Activated B cell treated with CpG ODN at 0.5 μM for 24 hours (primary cell): ENCODE data around the gene CCND2. TPM values are rescaled to one million over a fixed set of nuclear protein-coding genes. Genes with fewer than 3 reads are reported as not detected.

Source experiments
- ATAC-seq: fragments of 200-7000 bp; cut with Tn5 transposase; one replicate; pipeline ENCODE4 v1.10.0; 2021; ENCODE audit warnings: low read depth, mild to moderate bottlenecking, moderate library complexity
- CTCF ChIA-PET: fragments of 350-600 bp; sonication (Branson Sonifier 250); formaldehyde crosslinking; loops from one replicate; lab custom pipeline; 2021; ENCODE audit warnings: antibody characterized with exemption; lab: Charles Lee
- POLR2A ChIA-PET: fragments of 350-600 bp; sonication (Branson Sonifier 250); formaldehyde crosslinking; loops from one replicate; lab custom pipeline; 2021; ENCODE audit warnings: antibody characterized with exemption; lab: Charles Lee
- DNase-seq: peaks from one replicate; pipeline ENCODE4 v3.0.0; 2022
- H3K27ac Mint-ChIP-seq: one replicate; pipeline ENCODE4 v1.8.0; 2020; ENCODE audit warnings: mixed read lengths
- H3K27me3 Mint-ChIP-seq: one replicate; pipeline ENCODE4 v1.8.0; 2021; ENCODE audit warnings: mixed read lengths
- H3K36me3 Mint-ChIP-seq: one replicate; pipeline ENCODE4 v1.8.0; 2021; ENCODE audit warnings: low read depth, mixed read lengths
- H3K4me1 Mint-ChIP-seq: one replicate; pipeline ENCODE4 v1.8.0; 2021; ENCODE audit warnings: mixed read lengths
- H3K4me3 Mint-ChIP-seq: one replicate; pipeline ENCODE4 v1.8.0; 2020; ENCODE audit warnings: mild to moderate bottlenecking, mixed read lengths
- H3K9me3 Mint-ChIP-seq: one replicate; pipeline ENCODE4 v1.8.0; 2020; ENCODE audit warnings: mixed read lengths
- intact Hi-C: fragments of 100-400 bp; cut with micrococcal nuclease; formaldehyde crosslinking; loops from one replicate; pipeline ENCODE4 v1.15.1; 2024
- total RNA-seq: library from RNA; stranded (reverse); gene quantifications from 2 replicates; pipeline ENCODE4 v1.2.3, GENCODE V29; 2022
- TF ChIP-seq, protein P1 (sequence below): fragments of 200-600 bp; IDR thresholded peaks from one replicate; pipeline ENCODE4 v1.8.0; 2022; ENCODE audit warnings: antibody characterized with exemption, mild to moderate bottlenecking

The CCND2 gene
- total RNA-seq, 1 donor from 2014 or later, result 237 TPM

- ChIA-PET CTCF (no interaction called here), POLR2A (no interaction called here)
- Mint-ChIP-seq H3K9me3 (no peaks in the 10 kb centered on the region), H3K4me1 (no peaks in the 10 kb centered on the region), H3K36me3 (peaks cover 47% of the 10 kb centered on the region), H3K4me3 (no peak overlapping the region), H3K27ac (no peak overlapping the region), H3K27me3 (no peaks in the 10 kb centered on the region)
- no peak for ATAC-seq
- TF ChIP-seq, protein P1, sequence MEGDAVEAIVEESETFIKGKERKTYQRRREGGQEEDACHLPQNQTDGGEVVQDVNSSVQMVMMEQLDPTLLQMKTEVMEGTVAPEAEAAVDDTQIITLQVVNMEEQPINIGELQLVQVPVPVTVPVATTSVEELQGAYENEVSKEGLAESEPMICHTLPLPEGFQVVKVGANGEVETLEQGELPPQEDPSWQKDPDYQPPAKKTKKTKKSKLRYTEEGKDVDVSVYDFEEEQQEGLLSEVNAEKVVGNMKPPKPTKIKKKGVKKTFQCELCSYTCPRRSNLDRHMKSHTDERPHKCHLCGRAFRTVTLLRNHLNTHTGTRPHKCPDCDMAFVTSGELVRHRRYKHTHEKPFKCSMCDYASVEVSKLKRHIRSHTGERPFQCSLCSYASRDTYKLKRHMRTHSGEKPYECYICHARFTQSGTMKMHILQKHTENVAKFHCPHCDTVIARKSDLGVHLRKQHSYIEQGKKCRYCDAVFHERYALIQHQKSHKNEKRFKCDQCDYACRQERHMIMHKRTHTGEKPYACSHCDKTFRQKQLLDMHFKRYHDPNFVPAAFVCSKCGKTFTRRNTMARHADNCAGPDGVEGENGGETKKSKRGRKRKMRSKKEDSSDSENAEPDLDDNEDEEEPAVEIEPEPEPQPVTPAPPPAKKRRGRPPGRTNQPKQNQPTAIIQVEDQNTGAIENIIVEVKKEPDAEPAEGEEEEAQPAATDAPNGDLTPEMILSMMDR, result no peak
- DNase-seq, result no peak
- intact Hi-C loops, result loop anchor here (2.0 to 5.0 kb wide), 3 partner anchors 114 to 450 kb away; no protein-coding TSS in a partner anchor
Observed at GRCh38 chr12:4308334-4308950, 34.9 kb downstream of the CCND2 start.

DNA sequence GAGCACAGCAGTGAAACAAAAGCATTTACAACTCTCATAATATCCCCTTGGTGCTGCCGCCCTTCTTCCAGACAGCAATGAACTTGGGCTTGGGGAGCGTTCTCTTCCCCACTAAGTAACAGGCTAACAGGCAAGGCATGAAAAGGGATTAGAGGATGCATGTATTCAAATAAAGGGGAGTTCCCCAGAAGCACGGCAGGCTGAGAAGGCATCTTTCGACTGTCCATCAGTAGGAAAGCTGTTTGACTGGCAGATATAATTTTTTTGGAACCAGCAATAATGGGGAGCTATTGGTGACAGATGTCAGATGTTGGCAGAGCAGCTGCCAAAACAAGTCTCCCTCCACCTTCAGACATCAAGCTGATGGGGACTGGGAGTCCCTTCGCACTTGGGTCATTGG is 38.2 kb downstream of the CCND2 start:
- H3K36me3 Mint-ChIP-seq, result peaks cover 16% of the 10 kb centered on the region
- H3K4me3 Mint-ChIP-seq, result no peak overlapping the region
- intact Hi-C loops, result no loop called here
- CTCF ChIA-PET, result interaction anchor here (1.2 kb wide), 1 partner anchor 35 kb away, joined by 3 read pairs; no protein-coding TSS in a partner anchor
- DNase-seq (no peak), ATAC-seq (no peak)
- no peak overlapping the region for H3K27ac Mint-ChIP-seq
- TF ChIP-seq, protein P1, result no peak
- H3K9me3 Mint-ChIP-seq, result no peaks in the 10 kb centered on the region
- POLR2A ChIA-PET, result interaction anchor here (1.2 kb wide), 1 partner anchor 10 kb away, joined by 4 read pairs; no protein-coding TSS in a partner anchor
- no peaks in the 10 kb centered on the region for H3K27me3 Mint-ChIP-seq
- H3K4me1 Mint-ChIP-seq, result no peaks in the 10 kb centered on the region

GRCh38 chr12:4312251-4312650 is 38.7 kb downstream of the CCND2 start:
- no peak for ATAC-seq
- DNase-seq, result no peak
- CTCF ChIA-PET, result interaction anchor here (1.2 kb wide), 1 partner anchor 35 kb away, joined by 3 read pairs; no protein-coding TSS in a partner anchor
- POLR2A ChIA-PET, result interaction anchor here (1.2 kb wide), 1 partner anchor 9 kb away, joined by 4 read pairs; no protein-coding TSS in a partner anchor
- Mint-ChIP-seq H3K27me3 (no peaks in the 10 kb centered on the region), H3K4me1 (no peaks in the 10 kb centered on the region), H3K4me3 (no peak overlapping the region), H3K36me3 (peaks cover 11% of the 10 kb centered on the region), H3K27ac (no peak overlapping the region), H3K9me3 (no peaks in the 10 kb centered on the region)
- TF ChIP-seq, protein P1, result no peak
- intact Hi-C loops, result no loop called here

GRCh38 chr12:4320497-4320852 is 46.9 kb downstream of the CCND2 start:
- TF ChIP-seq, protein P1, result no peak
- DNase-seq, result no peak
- peak; percentile 51 for ATAC-seq
- intact Hi-C loops, result loop anchor here (2.0 to 5.0 kb wide), 5 partner anchors 106 to 1244 kb away; partner anchors contain the start of genes AKAP3, NDUFA9 and TSPAN9
- POLR2A ChIA-PET, result interaction anchor here (0.5 to 3.4 kb wide), 4 partner anchors 43 to 450 kb away, joined by 3 to 22 read pairs (median 3); no protein-coding TSS in a partner anchor
- peak overlapping the region; percentile 95 for H3K4me3 Mint-ChIP-seq
- no peaks in the 10 kb centered on the region for H3K9me3 Mint-ChIP-seq
- CTCF ChIA-PET, result no interaction called here
- peaks cover 19% of the 10 kb centered on the region for H3K36me3 Mint-ChIP-seq
- peaks cover 32% of the 10 kb centered on the region for H3K4me1 Mint-ChIP-seq
- no peaks in the 10 kb centered on the region for H3K27me3 Mint-ChIP-seq
- H3K27ac Mint-ChIP-seq, result peak overlapping the region; percentile 90
